A673 (cell line): ENCODE data around the gene RPTOR. TPM values are rescaled to one million over a fixed set of nuclear protein-coding genes. Genes with fewer than 3 reads are reported as not detected.

Source experiments
- BruUV-seq: library from RNA; stranded (reverse); fragments of 400-500 nt; replicated peaks from 2 replicates; lab custom pipeline; 2021; lab: Mats Ljungman, UMichigan
- CTCF ChIA-PET: fragments of 300-600 bp; sonication (Branson Sonifier 250); formaldehyde crosslinking; loops from one replicate; lab custom pipeline; 2022; ENCODE audit warnings: antibody characterized with exemption; lab: Charles Lee
- POLR2A ChIA-PET: fragments of 300-600 bp; sonication (Branson Sonifier 250); formaldehyde crosslinking; loops from one replicate; lab custom pipeline; 2022; ENCODE audit warnings: antibody characterized with exemption; ENCODE audit not compliant: low non-redundant PET; lab: Charles Lee
- DNase-seq: peaks from one replicate; pipeline ENCODE4 v3.0.0-alpha.2; 2015; ENCODE audit warnings: low spot score
- H3K27ac ChIP-seq: fragments of 200-600 bp; sonication (generic); 2 replicates; pipeline ENCODE4 v1.5.1; 2016; ENCODE audit warnings: mixed run types, low read depth, mild to moderate bottlenecking, mixed read lengths, antibody characterized with exemption, low read length; ENCODE audit not compliant: poor library complexity, severe bottlenecking
- H3K27me3 ChIP-seq: fragments of 200-600 bp; sonication (generic); replicated peaks from 2 replicates; pipeline ENCODE4 v1.6.1; 2017; ENCODE audit warnings: mixed run types, low read depth, mild to moderate bottlenecking, mixed read lengths, antibody characterized with exemption, low read length; ENCODE audit not compliant: insufficient read depth, poor library complexity
- H3K36me3 ChIP-seq: fragments of 200-600 bp; sonication (generic); 2 replicates; pipeline ENCODE4 v1.6.1; 2016; ENCODE audit warnings: mixed run types, mild to moderate bottlenecking, mixed read lengths, antibody characterized with exemption, low read length; ENCODE audit not compliant: insufficient read depth, poor library complexity, severe bottlenecking
- H3K4me1 ChIP-seq: fragments of 200-600 bp; sonication (generic); 2 replicates; pipeline ENCODE4 v1.6.1; 2017; ENCODE audit warnings: mixed run types, mild to moderate bottlenecking, mixed read lengths, antibody characterized with exemption, low read length; ENCODE audit not compliant: insufficient read depth, poor library complexity, severe bottlenecking
- H3K4me3 ChIP-seq: fragments of 200-600 bp; sonication (generic); 2 replicates; pipeline ENCODE4 v1.5.1; 2016; ENCODE audit warnings: low read depth, mixed run types, mild to moderate bottlenecking, mixed read lengths, low read length; ENCODE audit not compliant: poor library complexity, severe bottlenecking
- H3K9me3 ChIP-seq: fragments of 200-600 bp; sonication (generic); 2 replicates; pipeline ENCODE4 v1.6.1; 2016; ENCODE audit warnings: mixed run types, low read depth, mild to moderate bottlenecking, mixed read lengths, antibody characterized with exemption, low read length; ENCODE audit not compliant: poor library complexity, severe bottlenecking
- EZH2 ChIP-seq: fragments of 200-600 bp; sonication (generic); IDR thresholded peaks from 2 replicates; pipeline ENCODE4 v1.6.1; 2017; ENCODE audit warnings: borderline replicate concordance, low read depth, mild to moderate bottlenecking, mixed read lengths, antibody characterized with exemption, low read length; ENCODE audit not compliant: poor library complexity, severe bottlenecking
- intact Hi-C: fragments of 100-400 bp; cut with micrococcal nuclease; formaldehyde crosslinking; loops from one replicate; pipeline ENCODE4 v1.10.0; 2022; ENCODE audit not compliant: unreplicated experiment
- total RNA-seq: library from RNA; stranded (reverse); gene quantifications from 2 replicates; pipeline ENCODE4 v1.2.3, GENCODE V29; 2021
- TF ChIP-seq, protein P1 (sequence below): fragments of 300-800, 200-600 bp; sonication (generic); conservative IDR thresholded peaks from 2 replicates; pipeline ENCODE4 v1.5.1; 2017; ENCODE audit warnings: low read depth, mild to moderate bottlenecking, antibody characterized with exemption, low read length, moderate library complexity, mixed read lengths

Gene RPTOR
- total RNA-seq, 1 experiment from 2014 or later: 55.2 TPM

- H3K27ac ChIP-seq: no peak overlapping the region
- no peaks in the 10 kb centered on the region for H3K9me3 ChIP-seq
- ChIA-PET POLR2A (no interaction called here), CTCF (no interaction called here)
- no peaks in the 10 kb centered on the region for H3K27me3 ChIP-seq
- peaks cover 5% of the 10 kb centered on the region for H3K4me1 ChIP-seq
- no TSS peak for BruUV-seq
- H3K4me3 ChIP-seq: no peak overlapping the region
- DNase-seq: peak; percentile 64
- TF ChIP-seq, protein P1, sequence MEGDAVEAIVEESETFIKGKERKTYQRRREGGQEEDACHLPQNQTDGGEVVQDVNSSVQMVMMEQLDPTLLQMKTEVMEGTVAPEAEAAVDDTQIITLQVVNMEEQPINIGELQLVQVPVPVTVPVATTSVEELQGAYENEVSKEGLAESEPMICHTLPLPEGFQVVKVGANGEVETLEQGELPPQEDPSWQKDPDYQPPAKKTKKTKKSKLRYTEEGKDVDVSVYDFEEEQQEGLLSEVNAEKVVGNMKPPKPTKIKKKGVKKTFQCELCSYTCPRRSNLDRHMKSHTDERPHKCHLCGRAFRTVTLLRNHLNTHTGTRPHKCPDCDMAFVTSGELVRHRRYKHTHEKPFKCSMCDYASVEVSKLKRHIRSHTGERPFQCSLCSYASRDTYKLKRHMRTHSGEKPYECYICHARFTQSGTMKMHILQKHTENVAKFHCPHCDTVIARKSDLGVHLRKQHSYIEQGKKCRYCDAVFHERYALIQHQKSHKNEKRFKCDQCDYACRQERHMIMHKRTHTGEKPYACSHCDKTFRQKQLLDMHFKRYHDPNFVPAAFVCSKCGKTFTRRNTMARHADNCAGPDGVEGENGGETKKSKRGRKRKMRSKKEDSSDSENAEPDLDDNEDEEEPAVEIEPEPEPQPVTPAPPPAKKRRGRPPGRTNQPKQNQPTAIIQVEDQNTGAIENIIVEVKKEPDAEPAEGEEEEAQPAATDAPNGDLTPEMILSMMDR: no peak
- no peak for TF ChIP-seq EZH2
- no peaks in the 10 kb centered on the region for H3K36me3 ChIP-seq
- intact Hi-C loops: no loop called here
Observed at GRCh38 chr17:80498242-80498919, 46.3 kb upstream of the RPTOR start.

DNA sequence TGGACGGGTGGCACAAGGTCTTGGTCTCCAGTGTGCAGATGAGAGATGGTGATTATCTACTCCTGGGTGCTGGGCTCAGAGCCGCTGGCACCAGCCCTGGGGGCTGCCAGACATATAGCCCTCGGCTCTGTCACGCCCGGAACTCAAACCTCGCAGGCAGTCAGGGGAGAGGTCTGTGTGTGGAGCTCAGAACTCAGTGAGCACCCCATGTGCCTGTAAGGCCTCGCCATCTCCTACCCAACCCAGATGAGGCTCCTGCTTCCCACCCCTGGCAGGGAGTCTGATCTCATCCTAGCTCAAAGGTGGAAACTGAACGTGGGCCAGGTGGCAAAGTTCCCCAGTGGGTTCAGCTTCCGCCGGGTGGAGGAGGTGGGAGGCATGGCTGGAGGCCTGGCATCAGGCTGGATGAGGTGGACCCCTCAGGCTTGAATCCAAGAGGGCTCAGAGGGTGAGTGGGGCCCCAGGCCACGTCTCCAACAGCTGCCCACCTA lies 45.7 kb upstream of the RPTOR start:
- TF ChIP-seq, protein P1: no peak
- TF ChIP-seq EZH2: no peak
- no peaks in the 10 kb centered on the region for H3K9me3 ChIP-seq
- DNase-seq: no peak
- POLR2A ChIA-PET: no interaction called here
- CTCF ChIA-PET: no interaction called here
- BruUV-seq: no TSS peak
- H3K36me3 ChIP-seq: no peaks in the 10 kb centered on the region
- intact Hi-C loops: no loop called here
- H3K27me3 ChIP-seq: no peaks in the 10 kb centered on the region
- no peak overlapping the region for H3K4me3 ChIP-seq
- no peaks in the 10 kb centered on the region for H3K4me1 ChIP-seq
- H3K27ac ChIP-seq: no peak overlapping the region

DNA sequence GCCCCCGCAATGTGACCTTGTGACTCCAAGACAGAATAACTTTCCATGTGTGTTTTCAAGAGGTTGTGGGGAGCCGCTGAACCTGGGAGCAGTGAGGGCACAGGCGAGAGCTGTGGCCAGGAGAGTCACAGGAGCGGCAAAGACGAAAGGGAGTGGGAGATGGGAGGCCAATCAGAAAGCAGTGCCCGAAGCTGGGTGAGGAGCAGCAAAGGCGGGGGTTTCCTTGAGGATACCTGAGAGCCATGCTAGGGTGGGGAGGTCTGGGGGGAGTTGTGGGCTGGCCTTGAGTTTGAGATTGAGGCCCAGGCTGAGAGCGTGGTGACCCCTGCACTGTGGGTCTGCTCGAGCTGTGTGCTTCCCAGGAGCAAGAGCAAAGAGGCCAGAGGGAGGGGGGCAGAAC lies 45.1 kb upstream of the RPTOR start:
- intact Hi-C loops: no loop called here
- Histone ChIP-seq H3K4me1 (no peaks in the 10 kb centered on the region), H3K9me3 (no peaks in the 10 kb centered on the region), H3K27ac (no peak overlapping the region), H3K36me3 (no peaks in the 10 kb centered on the region), H3K27me3 (peaks cover 2% of the 10 kb centered on the region), H3K4me3 (no peak overlapping the region)
- CTCF ChIA-PET: no interaction called here
- POLR2A ChIA-PET: no interaction called here
- TF ChIP-seq EZH2: no peak
- TF ChIP-seq, protein P1: no peak
- no peak for DNase-seq
- BruUV-seq: no TSS peak
